SK-N-SH (cell line): ENCODE data around the gene MYH6. TPM values are rescaled to one million over a fixed set of nuclear protein-coding genes. Genes with fewer than 3 reads are reported as not detected.

Experiments
- CTCF ChIA-PET: fragments of 300-600, 350-600 bp; formaldehyde crosslinking; extraction: SDS; loops from one replicate; lab custom pipeline; 2021; lab: Yijun Ruan, JAX
- POLR2A ChIA-PET: fragments of 350-600 bp; sonication (Branson Sonifier 250); formaldehyde crosslinking; extraction: SDS; loops from one replicate; lab custom pipeline; 2020; ENCODE audit warnings: antibody characterized with exemption, inconsistent platforms; lab: Yijun Ruan, JAX
- DNase-seq: peaks from one replicate; pipeline ENCODE4 v3.0.0; 2012
- H2AFZ ChIP-seq: fragments of 200-600 bp; sonication (generic); 2 replicates; pipeline ENCODE4 v1.8.1; 2016; ENCODE audit warnings: antibody characterized with exemption, mild to moderate bottlenecking, low read depth
- H3F3A ChIP-seq: fragments of 200-600 bp; sonication (generic); replicated peaks from 2 replicates; pipeline ENCODE3; 2016; ENCODE audit warnings: antibody characterized with exemption, mild to moderate bottlenecking; ENCODE audit not compliant: insufficient read depth
- H3K27ac ChIP-seq, 2 experiments: fragments of 200-500 bp in 1 of 2; fragments of 200-600 bp in 1 of 2; sonication (Bioruptor generic) in 1 of 2; sonication (generic), shearing (Covaris generic) in 1 of 2; 2 replicates each; pipeline versions ENCODE4 v1.5.1 to v1.6.1; 2014 to 2016; ENCODE audit warnings: low read depth in 2 of 2, inconsistent platforms in 1 of 2, low read length in 1 of 2, mild to moderate bottlenecking in 1 of 2, mixed read lengths in 1 of 2
- H3K27me3 ChIP-seq: fragments of 200-600 bp; sonication (generic), shearing (Covaris generic); 2 replicates; pipeline ENCODE4 v1.6.1; 2016; ENCODE audit warnings: mixed run types; ENCODE audit not compliant: insufficient read depth
- H3K36me3 ChIP-seq, 2 experiments: fragments of 200-500 bp in 1 of 2; fragments of 200-600 bp in 1 of 2; sonication (Bioruptor generic) in 1 of 2; sonication (generic) in 1 of 2; replicated peaks in 1 of 2; 2 replicates each; pipeline versions ENCODE3 to v1.5.1; 2014 to 2016; ENCODE audit warnings: low read length in 1 of 2, mild to moderate bottlenecking in 1 of 2; ENCODE audit not compliant: insufficient read depth in 2 of 2, control insufficient read depth in 1 of 2
- H3K4me1 ChIP-seq, 2 experiments: fragments of 200-500 bp in 1 of 2; fragments of 200-600 bp in 1 of 2; sonication (Bioruptor generic) in 1 of 2; sonication (generic), shearing (Covaris generic) in 1 of 2; 2 replicates each; pipeline versions ENCODE4 v1.5.1 to v1.6.1; 2014 to 2016; ENCODE audit warnings: low read depth in 1 of 2, low read length in 1 of 2, mixed run types in 1 of 2; ENCODE audit not compliant: insufficient read depth in 2 of 2, control insufficient read depth in 1 of 2
- H3K4me2 ChIP-seq: fragments of 200-600 bp; sonication (generic), shearing (Covaris generic); 2 replicates; pipeline ENCODE4 v1.6.1; 2017; ENCODE audit warnings: mixed run types
- H3K4me3 ChIP-seq, 2 experiments: fragments of 200-500 bp in 1 of 2; fragments of 200-600 bp in 1 of 2; sonication (Bioruptor generic) in 1 of 2; sonication (generic), shearing (Covaris generic) in 1 of 2; 2 replicates each; pipeline versions ENCODE4 v1.5.1 to v1.8.1; 2014 to 2016; ENCODE audit warnings: low read depth in 2 of 2, inconsistent platforms in 1 of 2, low read length in 1 of 2, mild to moderate bottlenecking in 1 of 2, mixed read lengths in 1 of 2, moderate library complexity in 1 of 2
- H3K79me2 ChIP-seq: fragments of 200-600 bp; sonication (generic); 2 replicates; pipeline ENCODE4 v1.8.1; 2017; ENCODE audit warnings: mild to moderate bottlenecking; ENCODE audit not compliant: insufficient read depth
- H3K9ac ChIP-seq: fragments of 200-600 bp; sonication (generic); 2 replicates; pipeline ENCODE4 v1.6.1; 2017; ENCODE audit warnings: mixed run types
- H3K9me2 ChIP-seq: fragments of 200-600 bp; sonication (generic); 2 replicates; pipeline ENCODE4 v1.6.1; 2017; ENCODE audit warnings: mixed run types
- H3K9me3 ChIP-seq: fragments of 200-600 bp; sonication (generic); 2 replicates; pipeline ENCODE4 v1.6.1; 2017; ENCODE audit warnings: mixed run types, mild to moderate bottlenecking, moderate library complexity
- H4K20me1 ChIP-seq: fragments of 200-600 bp; sonication (generic); 2 replicates; pipeline ENCODE4 v1.6.1; 2017; ENCODE audit warnings: mild to moderate bottlenecking, mixed run types; ENCODE audit not compliant: insufficient read depth
- CHD2 ChIP-seq: fragments of 150-350 bp; IDR thresholded peaks from 2 replicates; pipeline ENCODE4 v1.6.1; 2018; ENCODE audit warnings: low read length; ENCODE audit not compliant: partially characterized antibody
- EP300 ChIP-seq, 2 experiments: IDR thresholded peaks; 2 replicates each; pipeline versions ENCODE4 v1.4.0 to v1.6.1; 2012; ENCODE audit warnings: borderline replicate concordance in 1 of 2, low read depth in 1 of 2, low read length in 1 of 2
- EZH2phosphoT487 ChIP-seq: fragments of 200-600 bp; sonication (generic); IDR thresholded peaks from 2 replicates; pipeline ENCODE4 v1.6.1; 2017; ENCODE audit warnings: low read depth, mixed run types, mild to moderate bottlenecking, antibody characterized with exemption, moderate library complexity, borderline replicate concordance
- FOSL2 ChIP-seq: IDR thresholded peaks from 2 replicates; pipeline ENCODE4 v1.4.0; 2012; ENCODE audit warnings: low read depth, mild to moderate bottlenecking, moderate library complexity, borderline replicate concordance
- FOXM1 ChIP-seq: IDR thresholded peaks from 2 replicates; pipeline ENCODE4 v1.4.0; 2012; ENCODE audit warnings: low read depth, mild to moderate bottlenecking
- GABPA ChIP-seq: IDR thresholded peaks from 2 replicates; pipeline ENCODE4 v1.4.0; 2012; ENCODE audit warnings: low read depth, mild to moderate bottlenecking
- GATA2 ChIP-seq: sonication (generic); formaldehyde crosslinking; IDR thresholded peaks from 2 replicates; pipeline ENCODE4 v1.5.0; 2020; ENCODE audit warnings: mild to moderate bottlenecking, missing genetic modification reagents
- IRF3 ChIP-seq: fragments of 150-350 bp; IDR thresholded peaks from 2 replicates; pipeline ENCODE4 v1.6.1; 2016; ENCODE audit warnings: mild to moderate bottlenecking, low read depth, low read length
- MAX ChIP-seq: IDR thresholded peaks from 2 replicates; pipeline ENCODE4 v1.4.0; 2012; ENCODE audit warnings: low read depth
- NFIC ChIP-seq: IDR thresholded peaks from 2 replicates; pipeline ENCODE4 v1.4.0; 2012; ENCODE audit warnings: borderline replicate concordance
- PBX3 ChIP-seq: IDR thresholded peaks from 2 replicates; pipeline ENCODE4; 2012
- POLR2AphosphoS5 ChIP-seq: IDR thresholded peaks from 2 replicates; pipeline ENCODE4 v1.6.1; 2012; ENCODE audit warnings: low read depth, low read length
- RAD21 ChIP-seq: IDR thresholded peaks from 2 replicates; pipeline ENCODE4 v1.6.1; 2012; ENCODE audit warnings: mild to moderate bottlenecking, low read length
- RCOR1 ChIP-seq: fragments of 150-350 bp; IDR thresholded peaks from 2 replicates; pipeline ENCODE4 v1.6.1; 2017; ENCODE audit warnings: antibody characterized with exemption, low read length
- REST ChIP-seq: IDR thresholded peaks from 2 replicates; pipeline ENCODE4 v1.6.1; 2012; ENCODE audit warnings: mild to moderate bottlenecking, low read depth, low read length, moderate library complexity
- TAF1 ChIP-seq: IDR thresholded peaks from 2 replicates; pipeline ENCODE4 v1.6.1; 2012; ENCODE audit warnings: low read depth, mild to moderate bottlenecking, low read length, moderate library complexity, borderline replicate concordance
- TEAD4 ChIP-seq: IDR thresholded peaks from 2 replicates; pipeline ENCODE4 v1.4.0; 2012; ENCODE audit warnings: mild to moderate bottlenecking, borderline replicate concordance; ENCODE audit not compliant: insufficient read depth
- USF2 ChIP-seq: fragments of 150-350 bp; IDR thresholded peaks from 2 replicates; pipeline ENCODE4 v1.6.1; 2017; ENCODE audit warnings: antibody characterized with exemption, low read length, low read depth, borderline replicate concordance
- YY1 ChIP-seq: IDR thresholded peaks from 2 replicates; pipeline ENCODE4 v1.4.0; 2012; ENCODE audit warnings: low read depth, mild to moderate bottlenecking
- WGBS: methylation state at CpG from one replicate; pipeline ENCODE4 v1.1.6; 2017; ENCODE audit warnings: low lambda C conversion rate; 5-methylcytosine and 5-hydroxymethylcytosine counted together
- polyA plus RNA-seq, 3 experiments: library from polyadenylated mRNA; depleted of rRNA; stranded (reverse); fragments of >200 nt; gene quantifications; 2 replicates each; pipeline ENCODE4 v1.2.3, GENCODE V29; 2012

The MYH6 gene
- polyA plus RNA-seq, 1 of the 3 experiments (the other 2 are of a cell fraction) = not detected

- Histone ChIP-seq H3K27me3 (peaks cover 19% of the 10 kb centered on the region), H3K9me3 (no peaks in the 10 kb centered on the region), H3K4me1 (no peaks in the 10 kb centered on the region), H3K36me3 (no peaks in the 10 kb centered on the region), H4K20me1 (no peaks in the 10 kb centered on the region), H3K4me2 (no peak overlapping the region), H3F3A (no peaks in the 10 kb centered on the region), H3K9ac (no peak overlapping the region), H3K4me3 (no peak overlapping the region), H3K27ac (no peak overlapping the region), H3K79me2 (no peaks in the 10 kb centered on the region), H2AFZ (no peak overlapping the region), H3K9me2 (no peaks in the 10 kb centered on the region)
- TF ChIP-seq POLR2AphosphoS5 (no peak), FOXM1 (no peak), MAX (no peak), FOSL2 (no peak), GABPA (no peak), REST (no peak), YY1 (no peak), CHD2 (no peak), TAF1 (no peak), EP300 (IDR thresholded peaks at IDR 0.05; ENCODE audit: borderline replicate concordance in 1 of 2, low read depth in 1 of 2, low read length in 1 of 2) (no peak), TEAD4 (no peak), USF2 (no peak), PBX3 (no peak), IRF3 (no peak), GATA2 (CRISPR knock-in tag) (no peak), NFIC (no peak), RCOR1 (no peak), RAD21 (no peak), EZH2phosphoT487 (no peak)
- POLR2A ChIA-PET = no interaction called here
- 49% methylated on average over 15 of the region's 15 CpGs for WGBS
- CTCF ChIA-PET = interaction anchor here (0.7 kb wide), 1 partner anchor 144 kb away, joined by 3 read pairs; no protein-coding TSS in a partner anchor
- DNase-seq = no peak
These were observed 30.3 kb upstream of the MYH6 start for GRCh38 chr14:23438101-23438971.
